Right lobe of liver (tissue), 4 donors: ENCODE results near the gene ZBTB45.

ENCODE experiments used
- POLR2A ChIP-seq: fragments of 450-650 bp; IDR thresholded peaks from one replicate; pipeline ENCODE4 v1.6.1; 2017; ENCODE audit warnings: antibody characterized with exemption, mild to moderate bottlenecking
- TF ChIP-seq, protein P1 (sequence below), 4 donors: fragments of 200-600 bp in 3 of 4; fragments of 450-650 bp in 1 of 4; IDR thresholded peaks; one replicate each; pipeline versions ENCODE4 v1.5.1 to v1.8.0; 2016 to 2022; ENCODE audit warnings: antibody characterized with exemption in 4 of 4, mild to moderate bottlenecking in 2 of 4
- donor health status: DM: no; HTN: no; CAD: no.
- donor health status: DM: no; HTN: no; CAD: no.
- donor health status: DM: no; HTN: yes; CAD: no.

GRCh38 chr19:58536852-58537798, 17.5 kb upstream of the ZBTB45 start:
- no peak for TF ChIP-seq POLR2A
- TF ChIP-seq, protein P1, sequence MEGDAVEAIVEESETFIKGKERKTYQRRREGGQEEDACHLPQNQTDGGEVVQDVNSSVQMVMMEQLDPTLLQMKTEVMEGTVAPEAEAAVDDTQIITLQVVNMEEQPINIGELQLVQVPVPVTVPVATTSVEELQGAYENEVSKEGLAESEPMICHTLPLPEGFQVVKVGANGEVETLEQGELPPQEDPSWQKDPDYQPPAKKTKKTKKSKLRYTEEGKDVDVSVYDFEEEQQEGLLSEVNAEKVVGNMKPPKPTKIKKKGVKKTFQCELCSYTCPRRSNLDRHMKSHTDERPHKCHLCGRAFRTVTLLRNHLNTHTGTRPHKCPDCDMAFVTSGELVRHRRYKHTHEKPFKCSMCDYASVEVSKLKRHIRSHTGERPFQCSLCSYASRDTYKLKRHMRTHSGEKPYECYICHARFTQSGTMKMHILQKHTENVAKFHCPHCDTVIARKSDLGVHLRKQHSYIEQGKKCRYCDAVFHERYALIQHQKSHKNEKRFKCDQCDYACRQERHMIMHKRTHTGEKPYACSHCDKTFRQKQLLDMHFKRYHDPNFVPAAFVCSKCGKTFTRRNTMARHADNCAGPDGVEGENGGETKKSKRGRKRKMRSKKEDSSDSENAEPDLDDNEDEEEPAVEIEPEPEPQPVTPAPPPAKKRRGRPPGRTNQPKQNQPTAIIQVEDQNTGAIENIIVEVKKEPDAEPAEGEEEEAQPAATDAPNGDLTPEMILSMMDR (IDR thresholded peaks at IDR 0.05) = no peak
